ENCODE data around the gene MCCC1.

DNA sequence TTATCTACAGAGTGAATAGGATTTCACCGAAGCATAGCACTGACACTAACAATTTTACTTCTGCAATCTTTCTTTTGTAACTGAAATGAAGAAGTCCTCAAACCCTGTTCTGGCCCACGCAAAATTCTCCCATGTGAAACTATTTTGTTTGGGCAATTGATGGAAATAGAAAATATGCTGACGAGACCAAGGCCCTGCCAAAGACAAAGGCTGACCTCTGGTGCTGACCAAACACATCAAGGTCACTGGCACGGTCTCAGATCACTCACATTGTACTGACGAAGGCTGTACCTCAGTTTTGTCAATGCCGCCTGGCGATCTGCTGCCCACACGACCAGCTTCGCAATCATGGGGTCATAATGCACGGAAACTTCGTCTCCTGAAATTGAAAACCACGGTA lies 60.5 kb downstream of the MCCC1 start:
- TF ChIP-seq EZH2 (IDR thresholded peaks at IDR 0.05) (no peak), POLR2AphosphoS5 (IDR thresholded peaks at IDR 0.05; ENCODE audit: borderline replicate concordance, low read depth, low read length) (no peak)

Data from SK-N-MC (cell line).